ENCODE data around the gene UQCR11. TPM values are rescaled to one million over a fixed set of nuclear protein-coding genes. Genes with fewer than 3 reads are reported as not detected.

Gene UQCR11
- total and polyA plus RNA-seq, 2 of the 8 experiments (the other 6 are each of a cell fraction or from before 2014, with no cell fraction given) = 162 to 171 TPM

GRCh38 chr19:1549332-1549945 is 55.8 kb downstream of the UQCR11 start (continued):
- TF ChIP-seq JUN (IDR thresholded peaks at IDR 0.05; ENCODE audit: low read depth, low read length) = no peak
- TF ChIP-seq GABPA (IDR thresholded peaks at IDR 0.05; ENCODE audit: borderline replicate concordance, insufficient read depth, low read length) = no peak

Small RNA genes within 50 kb of the gene (small RNA-seq; reads per million reads assigned to genes)
- gene AC005943.2 (ENCODE audit: insufficient read depth) (not detected), gene RN7SL477P (ENCODE audit: insufficient read depth) (not detected), gene RNU6-1223P (ENCODE audit: insufficient read depth) (not detected)

Other genes starting within 250 kb of the UQCR11 start
- 78.1 and 92.7 TPM in 2 replicates for gene NDUFS7, start 221.6 kb downstream of the UQCR11 start, total RNA-seq (2021; fragmentation: NEBNext Ultra II Directional; extraction: Animal tissue kit (Norgen Biotek cat#: 25700))
- gene NDUFS7, start 221.6 kb downstream of the UQCR11 start, polyA plus RNA-seq (2011; rRNA removed) = 309 and 372 TPM in 2 replicates
- 17.2 TPM in 2 replicates for gene GAMT, start 203.9 kb downstream of the UQCR11 start, total RNA-seq (2021; fragmentation: NEBNext Ultra II Directional; extraction: Animal tissue kit (Norgen Biotek cat#: 25700))
- gene GAMT, start 203.9 kb downstream of the UQCR11 start, polyA plus RNA-seq (2011; rRNA removed) = 35.6 and 45.3 TPM in 2 replicates
- gene DAZAP1, start 197.9 kb downstream of the UQCR11 start, total RNA-seq (2021; fragmentation: NEBNext Ultra II Directional; extraction: Animal tissue kit (Norgen Biotek cat#: 25700)) = 341 and 343 TPM in 2 replicates
- gene DAZAP1, start 197.9 kb downstream of the UQCR11 start, polyA plus RNA-seq (2011; rRNA removed) = 79.6 and 139 TPM in 2 replicates
- 1,562 and 1,589 TPM in 2 replicates for gene RPS15, start 167.1 kb downstream of the UQCR11 start, total RNA-seq (2021; fragmentation: NEBNext Ultra II Directional; extraction: Animal tissue kit (Norgen Biotek cat#: 25700))
- gene RPS15, start 167.1 kb downstream of the UQCR11 start, polyA plus RNA-seq (2011; rRNA removed) = 3,890 and 4,770 TPM in 2 replicates
- 3.7 and 4.1 TPM in 2 replicates for gene APC2, start 155.3 kb downstream of the UQCR11 start, total RNA-seq (2021; fragmentation: NEBNext Ultra II Directional; extraction: Animal tissue kit (Norgen Biotek cat#: 25700))
- 1.3 and 3.3 TPM in 2 replicates for gene APC2, start 155.3 kb downstream of the UQCR11 start, polyA plus RNA-seq (2011; rRNA removed)
- gene C19orf25, start 126.2 kb downstream of the UQCR11 start, total RNA-seq (2021; fragmentation: NEBNext Ultra II Directional; extraction: Animal tissue kit (Norgen Biotek cat#: 25700)) = 41.3 and 41.4 TPM in 2 replicates
- gene C19orf25, start 126.2 kb downstream of the UQCR11 start, polyA plus RNA-seq (2011; rRNA removed) = 67.4 and 92.2 TPM in 2 replicates
- 9.7 and 9.8 TPM in 2 replicates for gene PCSK4, start 115.1 kb downstream of the UQCR11 start, total RNA-seq (2021; fragmentation: NEBNext Ultra II Directional; extraction: Animal tissue kit (Norgen Biotek cat#: 25700))
- 10.7 and 18.3 TPM in 2 replicates for gene PCSK4, start 115.1 kb downstream of the UQCR11 start, polyA plus RNA-seq (2011; rRNA removed)
- gene REEP6, start 114.3 kb downstream of the UQCR11 start, total RNA-seq (2021; fragmentation: NEBNext Ultra II Directional; extraction: Animal tissue kit (Norgen Biotek cat#: 25700)) = 12.6 and 13.4 TPM in 2 replicates
- 20.7 and 31.4 TPM in 2 replicates for gene REEP6, start 114.3 kb downstream of the UQCR11 start, polyA plus RNA-seq (2011; rRNA removed)
- 0.99 and 1.4 TPM in 2 replicates for gene ADAMTSL5, start 92.4 kb downstream of the UQCR11 start, total RNA-seq (2021; fragmentation: NEBNext Ultra II Directional; extraction: Animal tissue kit (Norgen Biotek cat#: 25700))
- 0.82 and 2.6 TPM in 2 replicates for gene ADAMTSL5, start 92.4 kb downstream of the UQCR11 start, polyA plus RNA-seq (2011; rRNA removed)
- gene PLK5, start 81.4 kb downstream of the UQCR11 start, total RNA-seq (2021; fragmentation: NEBNext Ultra II Directional; extraction: Animal tissue kit (Norgen Biotek cat#: 25700)) = 0.43 and 1.2 TPM in 2 replicates
- gene PLK5, start 81.4 kb downstream of the UQCR11 start, polyA plus RNA-seq (2011; rRNA removed) = 0.45 and 0.82 TPM in 2 replicates
- gene MEX3D, start 37.1 kb downstream of the UQCR11 start, total RNA-seq (2021; fragmentation: NEBNext Ultra II Directional; extraction: Animal tissue kit (Norgen Biotek cat#: 25700)) = 78.8 and 83.4 TPM in 2 replicates
- gene MEX3D, start 37.1 kb downstream of the UQCR11 start, polyA plus RNA-seq (2011; rRNA removed) = 20.8 and 32.1 TPM in 2 replicates
- gene MBD3, start 12.6 kb downstream of the UQCR11 start, total RNA-seq (2021; fragmentation: NEBNext Ultra II Directional; extraction: Animal tissue kit (Norgen Biotek cat#: 25700)) = 110 and 115 TPM in 2 replicates
- 88.2 and 113 TPM in 2 replicates for gene MBD3, start 12.6 kb downstream of the UQCR11 start, polyA plus RNA-seq (2011; rRNA removed)
- gene TCF3, start 47.2 kb upstream of the UQCR11 start, total RNA-seq (2021; fragmentation: NEBNext Ultra II Directional; extraction: Animal tissue kit (Norgen Biotek cat#: 25700)) = 340 and 348 TPM in 2 replicates
- 241 and 471 TPM in 2 replicates for gene TCF3, start 47.2 kb upstream of the UQCR11 start, polyA plus RNA-seq (2011; rRNA removed)
- gene ONECUT3, start 148.0 kb upstream of the UQCR11 start, total RNA-seq (2021; fragmentation: NEBNext Ultra II Directional; extraction: Animal tissue kit (Norgen Biotek cat#: 25700)) = not detected in 2 replicates
- gene ONECUT3, start 148.0 kb upstream of the UQCR11 start, polyA plus RNA-seq (2011; rRNA removed) = not detected in 2 replicates
- 2.9 and 4.1 TPM in 2 replicates for gene ATP8B3, start 206.8 kb upstream of the UQCR11 start, total RNA-seq (2021; fragmentation: NEBNext Ultra II Directional; extraction: Animal tissue kit (Norgen Biotek cat#: 25700))
- 9.3 and 10.0 TPM in 2 replicates for gene ATP8B3, start 206.8 kb upstream of the UQCR11 start, polyA plus RNA-seq (2011; rRNA removed)
- 42.4 and 44.3 TPM in 2 replicates for gene REXO1, start 243.0 kb upstream of the UQCR11 start, total RNA-seq (2021; fragmentation: NEBNext Ultra II Directional; extraction: Animal tissue kit (Norgen Biotek cat#: 25700))
- gene REXO1, start 243.0 kb upstream of the UQCR11 start, polyA plus RNA-seq (2011; rRNA removed) = 44.3 and 69.6 TPM in 2 replicates